Activated CD4-positive, alpha-beta T cell treated with anti-CD3 and anti-CD28 coated beads, Interleukin-2, amount 10 ng/mL, durations not matched to agents 7 days and 5 days (primary cell): ENCODE measurements around the gene TLK2. TPM values are rescaled to one million over a fixed set of nuclear protein-coding genes. Genes with fewer than 3 reads are reported as not detected.

ENCODE experiments used
- CTCF ChIA-PET: fragments of 350-600 bp; sonication (Branson Sonifier 250); formaldehyde crosslinking; loops from one replicate; lab custom pipeline; 2021; ENCODE audit warnings: antibody characterized with exemption; lab: Charles Lee
- POLR2A ChIA-PET: fragments of 350-600 bp; sonication (Branson Sonifier 250); formaldehyde crosslinking; loops from one replicate; lab custom pipeline; 2021; ENCODE audit warnings: antibody characterized with exemption; lab: Charles Lee
- DNase-seq: peaks from one replicate; pipeline ENCODE4 v3.0.0-alpha.2; 2020
- H3K27ac Mint-ChIP-seq: one replicate; pipeline ENCODE4 v1.8.0; 2021; ENCODE audit warnings: mild to moderate bottlenecking, moderate library complexity, mixed read lengths
- H3K27me3 Mint-ChIP-seq: one replicate; pipeline ENCODE4 v1.8.0; 2021; ENCODE audit warnings: mixed read lengths
- H3K36me3 Mint-ChIP-seq: one replicate; pipeline ENCODE4 v1.8.0; 2021; ENCODE audit warnings: low read depth, mixed read lengths
- H3K4me1 Mint-ChIP-seq: one replicate; pipeline ENCODE4 v1.8.0; 2021; ENCODE audit warnings: mixed read lengths
- H3K4me3 Mint-ChIP-seq: one replicate; pipeline ENCODE4 v1.8.0; 2021; ENCODE audit warnings: mild to moderate bottlenecking, moderate library complexity, mixed read lengths
- H3K9me3 Mint-ChIP-seq: one replicate; pipeline ENCODE4 v1.8.0; 2021; ENCODE audit warnings: mixed read lengths
- total RNA-seq, 2 experiments: library from RNA; stranded (reverse); gene quantifications; one replicate each; pipeline ENCODE4 v1.2.3, GENCODE V29; 2021

The TLK2 gene
- total RNA-seq, 2 experiments from 2014 or later: 43.2 to 49.2 TPM

DNA sequence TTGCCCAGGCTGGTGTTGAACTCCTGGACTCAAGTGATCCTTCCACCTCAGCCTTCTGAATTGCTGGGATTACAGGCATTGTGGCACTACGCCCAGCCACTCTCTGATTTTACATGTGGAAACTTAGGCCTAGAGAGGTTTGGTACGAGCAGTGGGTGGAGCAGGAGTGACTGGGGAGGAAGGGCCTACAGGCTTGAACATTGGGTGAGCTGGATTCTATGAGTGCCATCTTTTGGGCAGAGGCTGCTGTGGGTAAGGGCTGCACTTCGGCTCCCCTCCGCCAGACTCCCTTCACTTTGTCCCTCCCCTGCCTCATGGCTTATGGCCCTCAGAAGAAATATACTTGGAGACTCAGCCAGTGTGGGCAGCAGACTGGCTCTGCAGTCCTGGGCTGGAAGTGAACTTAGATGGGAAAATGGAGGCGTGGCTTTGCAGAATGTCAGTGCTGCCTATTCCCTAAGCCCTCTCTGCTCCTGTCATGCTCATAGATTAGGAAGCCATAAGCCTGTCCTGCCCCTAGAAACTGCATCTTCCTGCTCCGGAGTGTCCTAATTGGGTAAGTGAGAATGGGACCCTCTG is 139.4 kb downstream of the TLK2 start:
- no peaks in the 10 kb centered on the region for H3K9me3 Mint-ChIP-seq
- H3K36me3 Mint-ChIP-seq: peaks cover 11% of the 10 kb centered on the region
- H3K27ac Mint-ChIP-seq: no peak overlapping the region
- H3K4me3 Mint-ChIP-seq: no peak overlapping the region
- H3K4me1 Mint-ChIP-seq: no peaks in the 10 kb centered on the region
- POLR2A ChIA-PET: no interaction called here
- no peaks in the 10 kb centered on the region for H3K27me3 Mint-ChIP-seq
- CTCF ChIA-PET: no interaction called here
- no peak for DNase-seq

DNA sequence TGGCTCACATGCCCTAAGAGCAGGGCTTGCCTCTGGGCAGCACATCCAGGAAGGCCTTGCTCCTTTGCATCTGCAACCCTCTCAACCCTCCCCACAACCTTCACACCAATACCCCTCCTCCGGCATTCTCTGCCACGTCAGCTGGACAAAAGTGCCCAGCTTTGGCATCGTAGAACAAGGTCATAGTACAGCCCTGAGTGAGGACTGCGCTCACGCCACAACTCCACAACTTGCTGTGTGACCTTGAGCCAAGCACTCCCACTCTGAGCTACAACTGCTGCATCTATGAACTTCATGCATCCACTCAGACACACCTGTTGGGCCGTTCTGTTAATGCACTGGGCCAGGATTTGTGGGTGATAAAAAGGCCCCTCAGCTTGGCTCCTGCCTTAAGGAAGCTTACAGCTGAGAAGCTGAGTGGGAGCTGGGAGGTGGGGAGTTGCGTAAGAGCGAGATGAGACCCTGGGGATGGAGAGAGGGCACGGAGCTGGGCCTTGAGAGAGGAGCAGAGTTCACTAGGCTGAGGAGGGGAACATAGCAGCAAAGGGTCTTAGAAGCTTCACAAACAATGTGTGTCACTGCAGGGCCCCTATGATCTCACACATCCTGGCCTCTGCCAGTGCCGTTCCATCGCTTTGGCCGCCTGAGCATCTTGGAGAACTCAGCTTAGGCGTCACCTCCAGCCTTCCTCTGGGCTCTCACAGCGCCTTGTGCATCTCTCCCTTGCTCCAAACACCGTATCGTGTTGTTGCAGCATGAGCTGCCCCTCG is 140.2 kb downstream of the TLK2 start:
- POLR2A ChIA-PET: no interaction called here
- H3K36me3 Mint-ChIP-seq: peaks cover 7% of the 10 kb centered on the region
- H3K27me3 Mint-ChIP-seq: no peaks in the 10 kb centered on the region
- CTCF ChIA-PET: interaction anchor here (1.1 kb wide), 1 partner anchor 34 kb away, joined by 3 read pairs; no protein-coding TSS in a partner anchor
- no peak overlapping the region for H3K27ac Mint-ChIP-seq
- H3K9me3 Mint-ChIP-seq: no peaks in the 10 kb centered on the region
- no peak for DNase-seq
- no peaks in the 10 kb centered on the region for H3K4me1 Mint-ChIP-seq
- H3K4me3 Mint-ChIP-seq: no peak overlapping the region

DNA sequence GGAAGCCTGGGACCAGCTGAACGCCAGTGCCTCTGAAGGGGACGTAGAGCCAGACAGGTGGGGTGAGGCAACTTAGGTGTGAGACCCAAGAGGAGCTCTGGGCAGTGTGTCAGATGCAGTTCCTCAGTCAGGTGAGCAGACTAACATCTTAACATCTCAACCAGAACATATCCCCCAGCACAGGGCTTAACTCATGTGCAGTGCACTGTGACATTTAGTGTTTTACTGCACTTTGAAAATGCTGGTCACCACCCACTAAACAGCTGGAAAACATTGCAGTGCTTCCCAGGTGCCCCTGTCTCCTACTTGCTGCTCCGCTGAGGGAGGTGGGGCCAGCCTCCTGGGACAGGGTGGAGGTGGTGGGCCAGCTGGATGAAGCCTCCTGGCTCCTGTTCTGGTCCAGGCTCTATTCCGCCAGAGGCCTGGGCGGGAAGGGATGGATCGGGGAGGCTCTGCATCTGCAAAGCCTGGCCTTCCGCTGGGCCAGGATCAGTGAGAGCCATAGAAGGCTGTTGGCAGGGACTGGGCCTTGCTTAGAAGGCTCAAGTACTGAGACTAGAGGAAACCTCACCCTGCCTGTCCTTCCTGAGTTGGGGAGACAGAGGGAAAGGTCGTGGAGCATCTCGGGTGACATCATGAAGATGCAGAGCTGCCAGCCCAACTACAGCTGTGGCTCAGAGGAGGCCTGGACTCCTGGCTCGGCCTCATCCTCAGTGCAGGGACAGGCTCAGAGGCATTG is 141.0 kb downstream of the TLK2 start:
- no peaks in the 10 kb centered on the region for H3K9me3 Mint-ChIP-seq
- POLR2A ChIA-PET: no interaction called here
- H3K27ac Mint-ChIP-seq: no peak overlapping the region
- DNase-seq: no peak
- no peaks in the 10 kb centered on the region for H3K4me1 Mint-ChIP-seq
- H3K27me3 Mint-ChIP-seq: no peaks in the 10 kb centered on the region
- H3K4me3 Mint-ChIP-seq: no peak overlapping the region
- CTCF ChIA-PET: interaction anchor here (1.1 kb wide), 1 partner anchor 35 kb away, joined by 3 read pairs; no protein-coding TSS in a partner anchor
- H3K36me3 Mint-ChIP-seq: peaks cover 4% of the 10 kb centered on the region

DNA sequence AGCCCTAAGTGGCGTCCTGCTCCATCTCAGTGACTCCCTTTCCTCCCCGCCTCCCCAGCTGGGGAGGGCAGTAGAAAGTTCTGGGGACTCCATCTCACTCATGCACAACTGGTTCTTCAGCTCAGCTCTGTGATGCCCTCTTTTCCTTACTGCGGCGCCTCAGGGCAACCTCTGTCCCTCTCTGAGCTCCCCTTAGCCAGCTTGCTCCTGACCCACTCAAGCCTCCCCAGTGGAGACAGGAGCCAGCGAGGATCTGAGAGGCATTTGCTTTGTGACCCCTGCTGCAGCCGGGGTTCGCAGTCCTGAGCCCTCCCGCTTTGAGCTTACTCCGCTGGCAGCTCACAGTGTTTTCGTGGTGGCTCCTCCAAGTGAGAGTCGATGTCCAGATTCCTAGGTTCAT is 142.6 kb downstream of the TLK2 start:
- H3K9me3 Mint-ChIP-seq: no peaks in the 10 kb centered on the region
- POLR2A ChIA-PET: no interaction called here

DNA sequence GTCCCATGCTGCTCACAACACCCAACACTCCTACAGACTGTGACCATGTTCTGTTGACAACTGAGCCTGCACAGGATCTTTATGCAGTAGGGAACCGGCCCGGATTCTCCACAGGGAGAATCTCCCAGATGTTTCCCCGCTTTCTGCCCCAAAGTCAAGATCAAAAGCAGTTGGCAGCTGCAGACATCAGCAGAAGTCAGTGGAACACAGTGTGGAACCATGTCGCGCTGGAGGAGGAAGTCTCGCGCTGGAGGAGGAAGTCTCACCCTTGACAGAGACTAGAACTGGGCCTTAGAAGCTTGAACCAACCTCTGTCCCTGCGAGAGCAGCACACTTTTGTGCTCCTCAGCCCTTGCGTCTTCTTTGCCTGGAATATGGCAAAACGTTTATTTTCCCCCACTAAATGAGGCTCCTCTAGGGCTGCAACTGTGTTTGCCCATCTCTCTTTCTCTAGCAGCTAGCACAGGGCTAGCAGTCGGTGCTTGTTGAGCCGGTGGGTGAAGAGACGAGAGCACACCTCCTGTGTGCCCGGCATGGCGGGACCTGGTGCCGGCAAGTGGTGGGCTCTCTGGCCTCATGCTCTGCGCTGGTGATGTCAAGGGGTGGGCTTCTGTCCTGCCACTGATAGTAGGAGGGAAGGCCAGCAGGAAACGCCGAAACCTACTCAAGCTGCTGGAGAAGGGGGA is 146.7 kb downstream of the TLK2 start:
- ChIA-PET POLR2A (interaction anchor here (0.6 kb wide), 1 partner anchor 202 kb away, joined by 3 read pairs; the partner anchor contains the start of gene METTL2A), CTCF (no interaction called here)
- peaks cover 9% of the 10 kb centered on the region for H3K4me1 Mint-ChIP-seq
- peaks cover 20% of the 10 kb centered on the region for H3K27me3 Mint-ChIP-seq
- DNase-seq: no peak
- no peaks in the 10 kb centered on the region for H3K9me3 Mint-ChIP-seq
- H3K27ac Mint-ChIP-seq: peak overlapping the region; percentile 13
- peaks cover 4% of the 10 kb centered on the region for H3K36me3 Mint-ChIP-seq
- no peak overlapping the region for H3K4me3 Mint-ChIP-seq

More for the DNA sequence above, 142.6 kb downstream of the TLK2 start:
- CTCF ChIA-PET: interaction anchor here (0.6 kb wide), 1 partner anchor 61 kb away, joined by 3 read pairs; no protein-coding TSS in a partner anchor
- Mint-ChIP-seq H3K27ac (no peak overlapping the region), H3K27me3 (peaks cover 2% of the 10 kb centered on the region), H3K36me3 (peaks cover 4% of the 10 kb centered on the region), H3K4me1 (no peaks in the 10 kb centered on the region), H3K4me3 (no peak overlapping the region)
- DNase-seq: no peak

DNA sequence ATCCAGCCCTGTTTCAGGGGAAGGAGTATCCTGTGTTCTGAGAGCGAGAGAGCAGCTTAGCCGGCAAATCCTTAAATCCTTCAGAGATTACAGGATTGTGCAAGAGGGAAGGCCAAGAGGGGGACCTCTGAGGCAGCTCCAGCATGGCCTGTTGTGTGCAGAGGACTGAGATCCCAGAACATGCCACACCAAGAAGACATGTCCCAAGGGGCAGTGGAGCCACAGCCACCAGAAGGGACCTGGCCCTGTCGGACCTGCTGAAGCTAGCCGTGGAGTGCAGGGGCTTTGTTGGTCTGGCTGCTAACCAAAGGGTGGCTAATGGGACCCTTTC is 147.2 kb downstream of the TLK2 start:
- H3K27me3 Mint-ChIP-seq: peaks cover 22% of the 10 kb centered on the region
- POLR2A ChIA-PET: interaction anchor here (0.6 kb wide), 1 partner anchor 202 kb away, joined by 3 read pairs; the partner anchor contains the start of gene METTL2A
- CTCF ChIA-PET: no interaction called here
- no peaks in the 10 kb centered on the region for H3K9me3 Mint-ChIP-seq
- DNase-seq: no peak
- peaks cover 9% of the 10 kb centered on the region for H3K4me1 Mint-ChIP-seq
- peaks cover 4% of the 10 kb centered on the region for H3K36me3 Mint-ChIP-seq
- H3K4me3 Mint-ChIP-seq: peak overlapping the region; percentile 43
- H3K27ac Mint-ChIP-seq: no peak overlapping the region

DNA sequence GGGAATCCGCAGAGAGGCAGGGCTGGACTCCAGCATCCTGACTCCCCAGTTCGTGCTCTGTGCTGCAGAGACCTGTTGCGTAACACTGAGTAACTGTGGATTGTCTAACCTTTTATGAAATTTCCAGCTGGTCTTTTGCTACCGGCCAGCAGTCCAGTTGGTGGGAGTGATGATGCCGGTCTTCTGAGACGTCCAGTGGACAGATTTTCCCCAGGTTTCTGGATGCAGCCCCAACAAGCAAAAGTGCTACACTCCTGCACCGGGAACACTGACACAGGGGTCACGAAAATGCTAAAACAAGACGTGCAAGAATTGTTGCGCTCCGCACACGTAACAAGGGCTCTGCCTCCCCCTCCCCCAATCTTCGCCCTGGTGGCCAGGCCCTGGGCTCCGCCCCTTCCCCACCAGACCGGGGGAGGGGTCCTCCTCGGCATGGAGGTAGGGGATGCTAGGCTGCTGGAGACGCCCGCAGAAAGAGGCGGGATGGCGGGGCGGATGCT is 148.1 kb downstream of the TLK2 start:
- CTCF ChIA-PET: interaction anchor here (0.6 kb wide), 1 partner anchor 843 kb away, joined by 5 read pairs; no protein-coding TSS in a partner anchor
- peaks cover 22% of the 10 kb centered on the region for H3K27me3 Mint-ChIP-seq
- no peak for DNase-seq
- no peaks in the 10 kb centered on the region for H3K9me3 Mint-ChIP-seq
- H3K36me3 Mint-ChIP-seq: peaks cover 4% of the 10 kb centered on the region
- H3K27ac Mint-ChIP-seq: no peak overlapping the region
- POLR2A ChIA-PET: no interaction called here
- H3K4me1 Mint-ChIP-seq: peaks cover 9% of the 10 kb centered on the region
- peak overlapping the region; percentile 71 for H3K4me3 Mint-ChIP-seq

DNA sequence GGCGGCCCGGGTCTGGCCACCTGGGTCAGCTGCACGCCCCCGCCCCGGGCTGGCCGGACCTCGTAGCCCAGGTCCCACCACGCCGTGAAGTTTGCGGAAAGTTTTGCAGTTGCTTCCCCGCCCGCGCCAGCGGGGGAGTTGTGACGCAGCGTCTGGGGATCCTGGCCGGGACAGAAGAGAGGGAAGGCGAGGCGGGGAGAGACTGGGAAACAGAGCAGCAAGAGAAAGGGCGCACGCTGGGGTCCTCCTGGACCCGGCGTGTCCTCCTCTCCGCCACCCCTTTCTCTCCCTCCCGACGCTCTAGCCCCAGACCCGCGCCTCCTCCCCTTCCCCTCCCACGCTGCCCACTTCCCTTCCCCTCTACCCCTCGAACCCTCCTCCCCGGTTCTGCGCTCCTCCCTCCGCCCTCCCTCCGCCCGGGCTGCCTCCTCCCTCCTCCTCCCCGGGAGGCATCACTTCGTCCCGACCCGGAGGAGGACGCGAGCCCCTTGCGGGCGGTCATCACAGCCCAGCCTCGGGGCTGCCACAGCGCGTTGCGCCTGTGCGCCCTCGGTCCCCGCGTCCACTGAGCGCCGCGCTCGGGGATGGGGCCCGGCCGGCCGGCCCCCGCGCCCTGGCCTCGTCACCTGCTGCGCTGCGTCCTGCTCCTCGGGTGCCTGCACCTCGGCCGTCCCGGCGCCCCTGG is 148.7 kb downstream of the TLK2 start, which contains the start of gene MRC2:
Gene MRC2 (plus strand): TSS at position 452 of the 685 bp plus-strand sequence. CDS start 133 bp downstream, at position 585.
- Mint-ChIP-seq H3K4me1 (peaks cover 9% of the 10 kb centered on the region), H3K4me3 (peak within 1 kb of the TSS; percentile 81), H3K27me3 (peaks cover 22% of the 10 kb centered on the region), H3K36me3 (peaks cover 4% of the 10 kb centered on the region), H3K27ac (peak within 1 kb of the TSS; percentile 77), H3K9me3 (no peaks in the 10 kb centered on the region)
- ChIA-PET POLR2A (no interaction called here), CTCF (interaction anchor here (0.6 kb wide), 1 partner anchor 843 kb away, joined by 5 read pairs; no protein-coding TSS in a partner anchor)
- DNase-seq: peak; percentile 35

DNA sequence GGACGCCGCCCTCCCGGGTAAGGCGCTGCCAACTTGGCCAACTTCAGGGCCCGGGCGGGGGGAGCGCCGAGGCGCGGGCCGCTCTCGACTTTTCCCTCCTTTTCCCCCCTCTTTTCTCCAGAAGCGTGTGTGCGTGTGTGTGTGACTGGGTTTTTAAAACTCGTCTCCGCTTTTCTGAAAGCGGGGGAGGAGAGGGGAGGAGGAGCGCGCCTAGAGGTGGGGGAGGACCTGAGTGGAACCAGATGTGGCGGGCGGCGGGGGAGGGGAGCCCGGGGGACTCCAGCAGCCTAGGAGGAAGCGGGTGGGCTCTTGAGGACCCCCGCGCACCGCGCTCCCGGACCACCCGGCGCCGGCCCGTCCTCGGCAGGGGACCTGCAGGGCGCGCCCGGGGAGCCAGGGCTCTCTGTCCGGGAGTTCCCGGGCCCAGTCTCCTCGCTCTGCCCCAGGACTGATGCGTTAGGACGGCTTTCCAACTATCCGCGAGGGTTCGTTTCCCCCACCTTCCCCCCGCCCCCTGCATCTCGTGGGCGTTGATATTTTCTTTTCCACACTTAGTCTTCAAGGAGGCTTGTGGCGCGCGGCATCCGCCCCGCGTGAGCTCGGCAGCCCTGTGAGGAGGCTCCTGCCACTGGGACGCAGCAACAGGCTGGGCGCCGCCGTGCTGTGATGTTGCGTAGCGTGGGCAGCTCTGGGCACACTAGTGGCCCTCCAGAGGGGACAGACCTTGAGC is 149.4 kb downstream of the TLK2 start:
- CTCF ChIA-PET: no interaction called here

DNA sequence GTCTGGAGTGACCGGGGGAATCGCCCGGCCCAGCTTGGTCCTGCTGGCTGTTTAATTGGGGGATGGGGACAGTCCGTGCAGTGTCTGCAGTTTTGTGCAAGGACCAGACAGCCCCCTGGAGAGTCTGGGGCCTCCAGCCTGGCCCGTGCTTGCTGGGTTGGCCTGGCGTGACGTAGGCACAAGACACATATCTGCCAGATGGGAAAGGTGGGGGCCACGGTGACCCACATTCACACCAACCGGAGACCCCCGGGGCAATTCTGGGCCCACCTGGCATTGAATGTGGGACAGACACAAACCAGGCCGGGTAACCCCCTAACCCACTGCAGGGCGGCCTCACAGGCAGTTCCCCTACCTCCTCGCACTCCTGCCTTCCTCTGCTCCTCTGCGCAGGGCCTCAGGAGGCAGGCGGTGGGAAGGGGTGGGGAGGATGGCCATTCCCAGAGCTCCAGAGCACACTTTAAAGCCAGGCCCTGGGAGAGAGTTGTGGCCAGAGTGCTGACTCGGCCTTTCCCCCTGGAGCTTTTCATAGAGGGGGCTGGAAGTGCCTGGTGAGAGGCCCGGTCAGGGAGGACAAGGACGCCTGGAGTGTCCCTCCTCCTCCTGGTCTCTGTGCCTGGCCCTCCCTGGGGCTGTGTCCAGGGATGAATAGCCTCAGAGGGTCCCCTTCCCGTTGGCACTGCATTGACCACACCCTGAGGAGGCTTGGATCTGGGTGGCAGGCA is 150.4 kb downstream of the TLK2 start:
- Mint-ChIP-seq H3K4me1 (peaks cover 9% of the 10 kb centered on the region), H3K9me3 (no peaks in the 10 kb centered on the region), H3K27ac (no peak overlapping the region), H3K4me3 (peak overlapping the region; percentile 81), H3K36me3 (peaks cover 4% of the 10 kb centered on the region), H3K27me3 (peaks cover 22% of the 10 kb centered on the region)
- DNase-seq: no peak
- ChIA-PET CTCF (interaction anchor here (1.4 kb wide), 1 partner anchor 11 kb away, joined by 3 read pairs; no protein-coding TSS in a partner anchor), POLR2A (no interaction called here)

More for the DNA sequence above, 149.4 kb downstream of the TLK2 start:
- POLR2A ChIA-PET: no interaction called here
- Mint-ChIP-seq H3K27me3 (peaks cover 22% of the 10 kb centered on the region), H3K9me3 (no peaks in the 10 kb centered on the region), H3K4me1 (peaks cover 9% of the 10 kb centered on the region), H3K27ac (peak overlapping the region; percentile 77), H3K4me3 (peak overlapping the region; percentile 81), H3K36me3 (peaks cover 4% of the 10 kb centered on the region)
- peak; percentile 35 for DNase-seq
